CD14-positive monocyte (primary cell): ENCODE data around the gene RNF135. TPM values are rescaled to one million over a fixed set of nuclear protein-coding genes. Genes with fewer than 3 reads are reported as not detected.
A peak's percentile ranks its signal among the peaks of the same experiment; 100 is the strongest.
"Not testable (repeated sequence)": the region's sequence is repeated elsewhere in the genome, so short reads cannot be mapped to it uniquely, and the experiment has no call there.

Experiments
- DNase-seq, 3 donors: peaks; one replicate each; pipeline ENCODE4 v3.0.0-alpha.2; 2011 to 2022
- H2AFZ ChIP-seq: 2 replicates; pipeline ENCODE4 v1.6.0; 2012; ENCODE audit warnings: mild to moderate bottlenecking, low read depth, low read length, inconsistent platforms; ENCODE audit not compliant: insufficient read depth, poor library complexity, severe bottlenecking
- H3K27ac ChIP-seq, 2 donors: 1 replicate in 1 of 2; 2 replicates in 1 of 2; pipeline ENCODE4 v1.5.1; 2012 to 2013; ENCODE audit warnings: low read length in 2 of 2, control low read depth in 1 of 2, inconsistent platforms in 1 of 2, low read depth in 1 of 2, mild to moderate bottlenecking in 1 of 2
- H3K27me3 ChIP-seq, 2 donors: one replicate each; pipeline versions ENCODE4 v1.6.0 to v1.6.1; 2011 to 2013; ENCODE audit warnings: low read length in 2 of 2; ENCODE audit not compliant: control insufficient read depth in 2 of 2, insufficient read depth in 2 of 2
- H3K36me3 ChIP-seq, 2 donors: replicated peaks in 1 of 2; 1 replicate in 1 of 2; 2 replicates in 1 of 2; pipeline versions ENCODE4 v1.5.1 to v1.6.1; 2012 to 2013; ENCODE audit warnings: low read length in 2 of 2, control low read depth in 1 of 2, inconsistent platforms in 1 of 2, mild to moderate bottlenecking in 1 of 2; ENCODE audit not compliant: insufficient read depth in 2 of 2, control insufficient read depth in 1 of 2
- H3K4me1 ChIP-seq, 2 donors: 1 replicate in 1 of 2; 2 replicates in 1 of 2; pipeline versions ENCODE4 v1.5.1 to v1.6.1; 2012 to 2013; ENCODE audit warnings: low read length in 2 of 2, control low read depth in 1 of 2, inconsistent platforms in 1 of 2, mild to moderate bottlenecking in 1 of 2, moderate library complexity in 1 of 2; ENCODE audit not compliant: insufficient read depth in 2 of 2, control insufficient read depth in 1 of 2
- H3K4me2 ChIP-seq: replicated peaks from 2 replicates; pipeline ENCODE3; 2012; ENCODE audit warnings: low read length, moderate library complexity, mild to moderate bottlenecking; ENCODE audit not compliant: poor library complexity, severe bottlenecking; ENCODE audit errors: extremely low read depth
- H3K4me3 ChIP-seq, 3 experiments: fragments of 200-600 bp in 1 of 3; sonication (generic) in 1 of 3; replicated peaks in 1 of 3; 1 replicate in 2 of 3; 2 replicates in 1 of 3; pipeline ENCODE4 v1.5.1; 2011 to 2013; ENCODE audit warnings: low read length in 3 of 3, mild to moderate bottlenecking in 3 of 3, control low read depth in 2 of 3, low read depth in 2 of 3, inconsistent platforms in 1 of 3, moderate library complexity in 1 of 3
- H3K79me2 ChIP-seq: 2 replicates; pipeline ENCODE4 v1.6.0; 2012; ENCODE audit warnings: mild to moderate bottlenecking, control low read depth, inconsistent platforms, low read length, moderate library complexity; ENCODE audit not compliant: insufficient read depth
- H3K9ac ChIP-seq: 2 replicates; pipeline ENCODE4 v1.6.0; 2017; ENCODE audit warnings: low read length, mild to moderate bottlenecking; ENCODE audit not compliant: insufficient read depth, poor library complexity, severe bottlenecking
- H3K9me3 ChIP-seq, 2 donors: replicated peaks in 1 of 2; 1 replicate in 1 of 2; 2 replicates in 1 of 2; pipeline versions ENCODE4 v1.5.1 to v1.6.1; 2012 to 2013; ENCODE audit warnings: low read length in 2 of 2, control low read depth in 1 of 2; ENCODE audit not compliant: control insufficient read depth in 1 of 2, insufficient read depth in 1 of 2
- H4K20me1 ChIP-seq: 2 replicates; pipeline ENCODE4 v1.6.0; 2012; ENCODE audit warnings: mild to moderate bottlenecking, low read length, control low read depth, moderate library complexity; ENCODE audit not compliant: insufficient read depth
- H3K27ac Mint-ChIP-seq, 7 donors: one replicate each; pipeline ENCODE4 v1.8.0; 2020; ENCODE audit warnings: mild to moderate bottlenecking in 7 of 7, mixed read lengths in 7 of 7, moderate library complexity in 6 of 7, inconsistent platforms in 2 of 7
- H3K27me3 Mint-ChIP-seq, 3 donors: one replicate each; pipeline ENCODE4 v1.8.0; 2021 to 2022; ENCODE audit warnings: low read depth in 3 of 3, mild to moderate bottlenecking in 3 of 3, mixed read lengths in 3 of 3, moderate library complexity in 3 of 3, inconsistent platforms in 1 of 3
- H3K36me3 Mint-ChIP-seq, 2 donors: one replicate each; pipeline ENCODE4 v1.8.0; 2020; ENCODE audit warnings: mixed read lengths in 2 of 2, inconsistent platforms in 1 of 2, mild to moderate bottlenecking in 1 of 2
- H3K4me1 Mint-ChIP-seq: one replicate; pipeline ENCODE4 v1.8.0; 2020; ENCODE audit warnings: mild to moderate bottlenecking, mixed read lengths
- H3K4me3 Mint-ChIP-seq, 2 donors: one replicate each; pipeline ENCODE4 v1.8.0; 2020; ENCODE audit warnings: mild to moderate bottlenecking in 2 of 2, mixed read lengths in 2 of 2, moderate library complexity in 1 of 2
- H3K9me3 Mint-ChIP-seq, 7 donors: one replicate each; pipeline ENCODE4 v1.8.0; 2020 to 2022; ENCODE audit warnings: mixed read lengths in 7 of 7, mild to moderate bottlenecking in 6 of 7, moderate library complexity in 6 of 7, inconsistent platforms in 2 of 7
- WGBS: methylation state at CpG from one replicate; pipeline ENCODE4 v1.1.5; 2013; ENCODE audit warnings: missing lambda C conversion rate; ENCODE audit not compliant: insufficient coverage; 5-methylcytosine and 5-hydroxymethylcytosine counted together
- intact Hi-C, 2 donors: fragments of 100-400 bp; cut with micrococcal nuclease; formaldehyde crosslinking; loops; one replicate each; pipeline versions ENCODE4 v1.15.0 to v1.15.1; 2023
- polyA plus RNA-seq, 3 donors: library from polyadenylated mRNA; depleted of rRNA in 1 of 3; unstranded in 2 of 3; stranded (reverse) in 1 of 3; fragments of 300-500 nt in 2 of 3; fragments of >200 nt in 1 of 3; fragmentation: Illumina TruSeq in 2 of 3; gene quantifications; 1 replicate in 2 of 3; 2 replicates in 1 of 3; pipeline ENCODE4 v1.2.3, GENCODE V29; 2012 to 2021
- TF ChIP-seq, protein P1 (sequence below): fragments of 200-600 bp; IDR thresholded peaks from one replicate; pipeline ENCODE4 v1.8.0; 2022; ENCODE audit warnings: antibody characterized with exemption, mild to moderate bottlenecking

The RNF135 gene
- polyA plus RNA-seq, 3 donors, result 51.4 to 74.8 (median 66.6) TPM

GRCh38 chr17:30969989-30970830, 629 bp upstream of the RNF135 start:
- intact Hi-C loops, result loop anchor here (1.0 to 10.0 kb wide), 6 partner anchors 16 to 148 kb away; partner anchors contain the start of genes ADAP2 (in 2 of the 2) and CRLF3 (in 1 of the 2)
- DNase-seq, result peak in 1 of 3 donors; percentile 23
- peaks cover 4 to 12% of the 10 kb centered on the region in 2 donors for H3K36me3 ChIP-seq
- H3K4me1 ChIP-seq, result peaks cover 47 to 66% of the 10 kb centered on the region in 2 donors
- H2AFZ ChIP-seq, result peak overlapping the region; percentile 69
- H3K4me3 ChIP-seq, result peak overlapping the region; percentile 62 to 82 (median 80)
- Mint-ChIP-seq H3K36me3 (peaks cover 18 to 24% of the 10 kb centered on the region in 2 donors), H3K27ac (peak overlapping the region; percentile 96 to 99 (median 99)), H3K4me3 (peak overlapping the region; percentile 99 to 100), H3K9me3 (peaks cover 0 to 7% (median 0%) of the 10 kb centered on the region in 7 donors), H3K27me3 (peaks cover 0 to 1% (median 0%) of the 10 kb centered on the region in 3 donors), H3K4me1 (peaks cover 56% of the 10 kb centered on the region)
- peak overlapping the region; percentile 87 to 95 for H3K27ac ChIP-seq
- no peaks in the 10 kb centered on the region for H3K27me3 ChIP-seq
- H3K9ac ChIP-seq, result peak overlapping the region; percentile 94
- H3K4me2 ChIP-seq, result peak overlapping the region; percentile 91
- no peaks in the 10 kb centered on the region for H4K20me1 ChIP-seq
- TF ChIP-seq, protein P1, sequence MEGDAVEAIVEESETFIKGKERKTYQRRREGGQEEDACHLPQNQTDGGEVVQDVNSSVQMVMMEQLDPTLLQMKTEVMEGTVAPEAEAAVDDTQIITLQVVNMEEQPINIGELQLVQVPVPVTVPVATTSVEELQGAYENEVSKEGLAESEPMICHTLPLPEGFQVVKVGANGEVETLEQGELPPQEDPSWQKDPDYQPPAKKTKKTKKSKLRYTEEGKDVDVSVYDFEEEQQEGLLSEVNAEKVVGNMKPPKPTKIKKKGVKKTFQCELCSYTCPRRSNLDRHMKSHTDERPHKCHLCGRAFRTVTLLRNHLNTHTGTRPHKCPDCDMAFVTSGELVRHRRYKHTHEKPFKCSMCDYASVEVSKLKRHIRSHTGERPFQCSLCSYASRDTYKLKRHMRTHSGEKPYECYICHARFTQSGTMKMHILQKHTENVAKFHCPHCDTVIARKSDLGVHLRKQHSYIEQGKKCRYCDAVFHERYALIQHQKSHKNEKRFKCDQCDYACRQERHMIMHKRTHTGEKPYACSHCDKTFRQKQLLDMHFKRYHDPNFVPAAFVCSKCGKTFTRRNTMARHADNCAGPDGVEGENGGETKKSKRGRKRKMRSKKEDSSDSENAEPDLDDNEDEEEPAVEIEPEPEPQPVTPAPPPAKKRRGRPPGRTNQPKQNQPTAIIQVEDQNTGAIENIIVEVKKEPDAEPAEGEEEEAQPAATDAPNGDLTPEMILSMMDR, result no peak
- H3K9me3 ChIP-seq, result no peaks in the 10 kb centered on the region
- WGBS, result 4% methylated on average over 26 of the region's 31 CpGs
- peaks cover 67% of the 10 kb centered on the region for H3K79me2 ChIP-seq

- Mint-ChIP-seq H3K27me3 (peaks cover 0 to 1% (median 0%) of the 10 kb centered on the region in 3 donors), H3K9me3 (peaks cover 0 to 7% (median 0%) of the 10 kb centered on the region in 7 donors), H3K27ac (peak overlapping the region in 6 of 7 donors; percentile 23 to 81 (median 68)), H3K36me3 (peaks cover 18 to 33% of the 10 kb centered on the region in 2 donors), H3K4me1 (peaks cover 44% of the 10 kb centered on the region), H3K4me3 (no peak overlapping the region)
- Histone ChIP-seq H3K36me3 (peaks cover 11% of the 10 kb centered on the region in 2 donors), H2AFZ (no peak overlapping the region), H3K79me2 (peaks cover 77% of the 10 kb centered on the region), H3K9me3 (no peaks in the 10 kb centered on the region), H3K4me1 (peaks cover 19 to 34% of the 10 kb centered on the region in 2 donors), H3K4me3 (no peak overlapping the region), H4K20me1 (peaks cover 11% of the 10 kb centered on the region), H3K9ac (no peak overlapping the region), H3K27me3 (no peaks in the 10 kb centered on the region), H3K4me2 (no peak overlapping the region), H3K27ac (peak overlapping the region in 1 of 2 donors; percentile 48)
- DNase-seq, result no peak
- TF ChIP-seq, protein P1, result no peak
- 88% methylated on average over 6 of the region's 8 CpGs for WGBS
- intact Hi-C loops, result loop anchor here in 1 of 2 donors (10.0 kb wide), 1 partner anchor 50 kb away; the partner anchor contains the start of gene ADAP2
Observed at GRCh38 chr17:30975042-30975820, 4.4 kb downstream of the RNF135 start.

DNA sequence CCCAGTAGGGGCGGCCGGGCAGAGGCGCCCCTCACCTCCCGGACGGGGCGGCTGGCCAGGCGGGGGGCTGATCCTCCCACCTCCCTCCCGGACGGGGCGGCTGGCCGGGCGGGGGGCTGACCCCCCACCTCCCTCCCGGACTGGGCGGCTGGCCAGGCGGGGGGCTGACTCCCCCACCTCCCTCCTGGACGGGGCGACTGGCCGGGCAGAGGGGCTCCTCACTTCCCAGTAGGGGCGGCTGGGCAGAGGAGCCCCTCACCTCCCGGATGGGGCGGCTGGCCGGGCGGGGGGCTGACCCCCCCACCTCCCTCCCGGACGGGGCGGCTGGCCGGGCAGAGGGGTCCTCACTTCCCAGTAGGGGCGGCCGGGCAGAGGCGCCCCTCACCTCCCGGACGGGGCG, 9.1 kb downstream of the RNF135 start:
- Mint-ChIP-seq H3K4me1 (peaks cover 34% of the 10 kb centered on the region), H3K36me3 (peaks cover 24 to 29% of the 10 kb centered on the region in 2 donors)
- not testable (repeated sequence) for H3K27ac Mint-ChIP-seq, H3K4me1 ChIP-seq, H3K9me3 ChIP-seq, H3K4me3 ChIP-seq, H3K27me3 Mint-ChIP-seq, H3K4me2 ChIP-seq, H3K27ac ChIP-seq, H2AFZ ChIP-seq, H3K9me3 Mint-ChIP-seq, H3K4me3 Mint-ChIP-seq, H3K9ac ChIP-seq, H3K27me3 ChIP-seq, DNase-seq
- intact Hi-C loops, result loop anchor here in 1 of 2 donors (10.0 kb wide), 1 partner anchor 55 kb away; the partner anchor contains the start of gene ADAP2
- H3K36me3 ChIP-seq, result peaks cover 18 to 19% of the 10 kb centered on the region in 2 donors
- H3K79me2 ChIP-seq, result peaks cover 70% of the 10 kb centered on the region
- peaks cover 49% of the 10 kb centered on the region for H4K20me1 ChIP-seq
- WGBS, result 90% methylated on average over 2 of the region's 33 CpGs
